Mucosa of descending colon (tissue), 3 donors: ENCODE results near the gene FURIN. TPM values are rescaled to one million over a fixed set of nuclear protein-coding genes. Genes with fewer than 3 reads are reported as not detected.

Experiments
- ATAC-seq: fragments of 200-7000 bp; cut with Tn5 transposase; one replicate; pipeline ENCODE4 v1.9.1; 2020; ENCODE audit warnings: mild to moderate bottlenecking, moderate library complexity
- DNase-seq, 3 donors: peaks; one replicate each; pipeline ENCODE4 v3.0.0-alpha.2; 2020
- H3K36me3 ChIP-seq: fragments of 200-600 bp; one replicate; pipeline ENCODE4 v1.8.0; 2021; ENCODE audit warnings: low read depth, mild to moderate bottlenecking
- H3K4me1 ChIP-seq: fragments of 200-600 bp; one replicate; pipeline ENCODE4 v1.8.0; 2021; ENCODE audit warnings: low read depth, mild to moderate bottlenecking
- H3K4me3 ChIP-seq: fragments of 200-600 bp; one replicate; pipeline ENCODE4 v1.8.0; 2021; ENCODE audit warnings: mild to moderate bottlenecking
- H3K9me3 ChIP-seq: fragments of 200-600 bp; one replicate; pipeline ENCODE4 v1.8.0; 2021; ENCODE audit warnings: mild to moderate bottlenecking
- intact Hi-C, 2 donors: fragments of 100-400 bp; cut with DNase I in 1 of 2; cut with micrococcal nuclease in 1 of 2; formaldehyde crosslinking; loops; one replicate each; pipeline versions ENCODE4 v1.11.0 to v1.11.1; 2022; cut with DNase I, micrococcal nuclease
- total RNA-seq, 3 donors: library from RNA; stranded (reverse); fragmentation: NEBNext Ultra II Directional in 2 of 3; extraction: Animal tissue kit (Norgen Biotek cat#: 25700) in 2 of 3; gene quantifications; one replicate each; pipeline versions ENCODE4 v1.2.1 to v1.2.4, GENCODE V29; 2021 to 2023
- TF ChIP-seq, protein P1 (sequence below): fragments of 200-600 bp; IDR thresholded peaks from one replicate; pipeline ENCODE4 v1.8.0; 2022; ENCODE audit warnings: antibody characterized with exemption, mild to moderate bottlenecking
- donor health status: DM: no; HTN: no; CAD: no; lungs with moderate emphysema.
- donor health status: DM: no; HTN: no; CAD: no.
- donor health status: DM: no; HTN: yes; CAD: no.

FURIN gene
- total RNA-seq, 3 donors from 2014 or later: 65.9 to 83.4 (median 67.4) TPM

- H3K4me3 ChIP-seq: no peak overlapping the region
- H3K4me1 ChIP-seq: peaks cover 6% of the 10 kb centered on the region
- DNase-seq (no peak), ATAC-seq (no peak)
- no peaks in the 10 kb centered on the region for H3K36me3 ChIP-seq
- intact Hi-C loops: no loop called here
- H3K9me3 ChIP-seq: no peaks in the 10 kb centered on the region
- TF ChIP-seq, protein P1, sequence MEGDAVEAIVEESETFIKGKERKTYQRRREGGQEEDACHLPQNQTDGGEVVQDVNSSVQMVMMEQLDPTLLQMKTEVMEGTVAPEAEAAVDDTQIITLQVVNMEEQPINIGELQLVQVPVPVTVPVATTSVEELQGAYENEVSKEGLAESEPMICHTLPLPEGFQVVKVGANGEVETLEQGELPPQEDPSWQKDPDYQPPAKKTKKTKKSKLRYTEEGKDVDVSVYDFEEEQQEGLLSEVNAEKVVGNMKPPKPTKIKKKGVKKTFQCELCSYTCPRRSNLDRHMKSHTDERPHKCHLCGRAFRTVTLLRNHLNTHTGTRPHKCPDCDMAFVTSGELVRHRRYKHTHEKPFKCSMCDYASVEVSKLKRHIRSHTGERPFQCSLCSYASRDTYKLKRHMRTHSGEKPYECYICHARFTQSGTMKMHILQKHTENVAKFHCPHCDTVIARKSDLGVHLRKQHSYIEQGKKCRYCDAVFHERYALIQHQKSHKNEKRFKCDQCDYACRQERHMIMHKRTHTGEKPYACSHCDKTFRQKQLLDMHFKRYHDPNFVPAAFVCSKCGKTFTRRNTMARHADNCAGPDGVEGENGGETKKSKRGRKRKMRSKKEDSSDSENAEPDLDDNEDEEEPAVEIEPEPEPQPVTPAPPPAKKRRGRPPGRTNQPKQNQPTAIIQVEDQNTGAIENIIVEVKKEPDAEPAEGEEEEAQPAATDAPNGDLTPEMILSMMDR: no peak
These were observed 10.4 kb upstream of the FURIN start for GRCh38 chr15:90857883-90858443.

- Histone ChIP-seq H3K9me3 (no peaks in the 10 kb centered on the region), H3K4me1 (peaks cover 6% of the 10 kb centered on the region), H3K4me3 (no peak overlapping the region), H3K36me3 (no peaks in the 10 kb centered on the region)
- no peak for DNase-seq
- intact Hi-C loops: no loop called here
- no peak for ATAC-seq
- TF ChIP-seq, protein P1: no peak
These were observed 8.9 kb upstream of the FURIN start for GRCh38 chr15:90859234-90860131.

GRCh38 chr15:90860450-90860849 is 7.9 kb upstream of the FURIN start:
- intact Hi-C loops: no loop called here
- peak; percentile 22 for ATAC-seq

DNA sequence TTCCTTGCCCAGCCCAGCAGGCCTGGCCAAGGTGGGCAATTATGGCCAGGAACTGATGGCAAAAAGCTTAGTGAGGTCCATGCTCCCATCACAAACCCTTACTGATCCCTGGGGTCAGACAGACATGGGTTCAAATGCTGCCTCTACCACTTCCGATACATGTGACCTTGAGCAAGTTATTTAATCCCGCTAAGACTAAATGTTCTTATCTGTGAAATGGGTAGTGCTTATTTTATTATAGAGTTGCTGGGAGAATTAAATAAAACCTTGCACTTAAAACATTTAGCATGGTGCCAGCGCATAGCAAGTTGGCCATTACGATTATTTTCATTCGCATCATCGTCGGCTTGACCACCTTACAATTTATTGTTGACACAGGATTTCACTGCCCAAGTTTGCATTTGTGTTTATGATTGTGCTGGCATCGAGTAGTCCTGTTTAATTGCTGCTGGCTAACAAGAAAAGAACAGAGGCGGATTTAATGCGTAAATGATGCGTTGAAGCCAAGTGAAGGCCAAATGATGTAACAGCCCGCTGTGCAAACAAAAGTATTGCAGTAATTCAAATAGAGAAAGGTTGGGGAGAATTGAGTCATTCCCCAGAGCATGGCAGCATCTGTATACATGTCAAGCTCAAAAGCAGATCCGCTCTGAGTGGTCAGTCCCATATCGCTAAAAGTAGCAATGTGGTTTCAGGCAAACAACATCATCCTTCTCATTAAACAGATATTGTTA is 7.3 kb upstream of the FURIN start:
- peaks cover 6% of the 10 kb centered on the region for H3K4me1 ChIP-seq
- no peak for DNase-seq
- no peak overlapping the region for H3K4me3 ChIP-seq
- H3K9me3 ChIP-seq: no peaks in the 10 kb centered on the region
- no peaks in the 10 kb centered on the region for H3K36me3 ChIP-seq
- TF ChIP-seq, protein P1: no peak
- intact Hi-C loops: no loop called here
- peak; percentile 76 for ATAC-seq

More at GRCh38 chr15:90860450-90860849, 7.9 kb upstream of the FURIN start:
- Histone ChIP-seq H3K4me1 (peaks cover 6% of the 10 kb centered on the region), H3K4me3 (no peak overlapping the region), H3K36me3 (no peaks in the 10 kb centered on the region), H3K9me3 (no peaks in the 10 kb centered on the region)
- TF ChIP-seq, protein P1: no peak
- no peak for DNase-seq

DNA sequence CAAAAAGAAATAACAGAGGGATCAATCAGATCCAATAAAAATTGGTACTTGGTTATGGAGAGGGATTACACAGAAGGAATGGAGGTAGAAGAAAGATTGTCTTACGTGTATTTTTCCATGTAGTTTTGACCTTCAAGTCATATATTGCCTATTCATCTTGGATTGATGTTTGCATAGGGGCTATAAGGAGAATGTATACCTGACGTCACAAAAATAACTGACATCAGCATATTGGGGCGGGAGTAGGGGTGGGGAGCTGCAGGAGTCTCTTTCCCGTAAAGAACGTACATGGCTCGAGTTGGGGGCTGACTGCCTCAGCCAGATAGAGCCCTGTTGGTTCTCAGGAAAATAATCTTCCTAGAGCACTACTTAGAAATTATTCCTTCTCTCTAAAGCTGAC is 5.9 kb upstream of the FURIN start:
- intact Hi-C loops: no loop called here
- no peak overlapping the region for H3K4me3 ChIP-seq
- ATAC-seq: no peak
- DNase-seq: no peak
- H3K36me3 ChIP-seq: no peaks in the 10 kb centered on the region
- TF ChIP-seq, protein P1: no peak
- no peaks in the 10 kb centered on the region for H3K9me3 ChIP-seq
- H3K4me1 ChIP-seq: peaks cover 3% of the 10 kb centered on the region
